ENCODE data around the gene DNAH17. TPM values are rescaled to one million over a fixed set of nuclear protein-coding genes. Genes with fewer than 3 reads are reported as not detected.

The DNAH17 gene
- total and polyA plus RNA-seq, 2 donors (not counting 3 experiments of a cell fraction or from before 2014, with no cell fraction given): not detected

DNA sequence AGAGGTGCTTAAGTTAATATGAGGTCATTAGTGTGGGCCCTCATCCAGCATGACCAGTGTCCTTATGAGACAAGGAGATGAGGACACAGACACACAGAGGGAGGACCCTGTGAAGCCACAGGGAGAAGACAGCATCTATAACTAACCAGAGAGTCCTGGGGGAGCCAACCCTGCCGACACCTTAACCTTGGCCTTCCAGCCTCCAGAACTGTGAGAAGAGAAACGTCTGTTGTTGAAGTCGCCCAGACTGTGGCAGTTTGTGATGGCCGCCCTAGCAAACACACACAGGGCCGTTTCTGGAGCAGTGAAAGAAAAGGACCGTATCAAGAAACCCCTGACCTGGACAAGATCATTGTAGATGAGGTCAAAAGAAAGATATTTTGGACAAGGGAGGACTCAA, 26.7 kb downstream of the DNAH17 start:
- ChIA-PET POLR2A (no interaction called here), CTCF (no interaction called here)
- H3K4me2 ChIP-seq (ENCODE audit: insufficient read depth, low read length): no peak overlapping the region
- no peaks in the 10 kb centered on the region for H3K4me1 ChIP-seq (ENCODE audit: control insufficient read depth, extremely low read depth, insufficient read depth, low read length)
- no peak for TF ChIP-seq FOS (IDR thresholded peaks at IDR 0.05; ENCODE audit: borderline replicate concordance, insufficient read depth, low read length)
- no peak for TF ChIP-seq JUN (IDR thresholded peaks at IDR 0.05; ENCODE audit: borderline replicate concordance, insufficient read depth, insufficient read length, low read depth)
- no peak for TF ChIP-seq GATA2 (IDR thresholded peaks at IDR 0.05; ENCODE audit: insufficient read depth, insufficient read length, low read depth, low read length)
- TF ChIP-seq MYC (IDR thresholded peaks at IDR 0.05; ENCODE audit: low read depth, low read length): no peak
- no peak for TF ChIP-seq EZH2 (IDR thresholded peaks at IDR 0.05; ENCODE audit: borderline replicate concordance, low read depth, low read length, severe bottlenecking)
- TF ChIP-seq POLR2AphosphoS5 (IDR thresholded peaks at IDR 0.05; ENCODE audit: insufficient read depth, low read depth, low read length): no peak
- TF ChIP-seq, protein P1, sequence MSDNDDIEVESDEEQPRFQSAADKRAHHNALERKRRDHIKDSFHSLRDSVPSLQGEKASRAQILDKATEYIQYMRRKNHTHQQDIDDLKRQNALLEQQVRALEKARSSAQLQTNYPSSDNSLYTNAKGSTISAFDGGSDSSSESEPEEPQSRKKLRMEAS (IDR thresholded peaks at IDR 0.05; ENCODE audit: insufficient read depth, insufficient read length): no peak
- TF ChIP-seq POLR2A (IDR thresholded peaks at IDR 0.05; ENCODE audit: low read depth, low read length): no peak
- TF ChIP-seq, protein P2, sequence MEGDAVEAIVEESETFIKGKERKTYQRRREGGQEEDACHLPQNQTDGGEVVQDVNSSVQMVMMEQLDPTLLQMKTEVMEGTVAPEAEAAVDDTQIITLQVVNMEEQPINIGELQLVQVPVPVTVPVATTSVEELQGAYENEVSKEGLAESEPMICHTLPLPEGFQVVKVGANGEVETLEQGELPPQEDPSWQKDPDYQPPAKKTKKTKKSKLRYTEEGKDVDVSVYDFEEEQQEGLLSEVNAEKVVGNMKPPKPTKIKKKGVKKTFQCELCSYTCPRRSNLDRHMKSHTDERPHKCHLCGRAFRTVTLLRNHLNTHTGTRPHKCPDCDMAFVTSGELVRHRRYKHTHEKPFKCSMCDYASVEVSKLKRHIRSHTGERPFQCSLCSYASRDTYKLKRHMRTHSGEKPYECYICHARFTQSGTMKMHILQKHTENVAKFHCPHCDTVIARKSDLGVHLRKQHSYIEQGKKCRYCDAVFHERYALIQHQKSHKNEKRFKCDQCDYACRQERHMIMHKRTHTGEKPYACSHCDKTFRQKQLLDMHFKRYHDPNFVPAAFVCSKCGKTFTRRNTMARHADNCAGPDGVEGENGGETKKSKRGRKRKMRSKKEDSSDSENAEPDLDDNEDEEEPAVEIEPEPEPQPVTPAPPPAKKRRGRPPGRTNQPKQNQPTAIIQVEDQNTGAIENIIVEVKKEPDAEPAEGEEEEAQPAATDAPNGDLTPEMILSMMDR (IDR thresholded peaks at IDR 0.05; ENCODE audit: extremely low read depth in 1 of 2, insufficient read depth in 1 of 2, low read depth in 1 of 2, low read length in 2 of 2): no peak
- H3K36me3 ChIP-seq (ENCODE audit: control insufficient read depth in 2 of 2, extremely low read depth in 1 of 2, insufficient read depth in 2 of 2, low read length in 2 of 2): no peaks in the 10 kb centered on the region
- H3K79me2 ChIP-seq (ENCODE audit: control insufficient read depth, insufficient read depth, low read length): no peaks in the 10 kb centered on the region
- no TSS peak for BruUV-seq (replicated peaks)
- H3K9me1 ChIP-seq (replicated peaks; ENCODE audit: control insufficient read depth, extremely low read depth, insufficient read depth, low read length): no peaks in the 10 kb centered on the region
- H3K27ac ChIP-seq (ENCODE audit: insufficient read depth, low read depth, low read length): no peak overlapping the region
- intact Hi-C loops (cut with micrococcal nuclease) (no loop called here), dilution Hi-C loops (cut with MboI; ENCODE audit: extremely low pct_ligation_motif_present, low sequenced_read_pairs) (no loop called here)
- H3K9me3 ChIP-seq (replicated peaks; ENCODE audit: control insufficient read depth, insufficient read depth, low read length): no peaks in the 10 kb centered on the region
- no peak for FAIRE-seq
- DNase-seq (ENCODE audit: low read depth, low spot score): no peak
- no peak overlapping the region for H3K4me3 ChIP-seq (replicated peaks in 1 of 3; ENCODE audit: insufficient read depth in 1 of 3, low read depth in 1 of 3, low read length in 3 of 3)
- no peak overlapping the region for H3K9ac ChIP-seq (replicated peaks; ENCODE audit: extremely low read depth, insufficient read depth, low read length)
- no peaks in the 10 kb centered on the region for H3K27me3 ChIP-seq (ENCODE audit: control insufficient read depth in 2 of 2, insufficient read depth in 2 of 2, low read length in 2 of 2)
- no peak overlapping the region for H2AFZ ChIP-seq (ENCODE audit: low read depth, low read length)
- H4K20me1 ChIP-seq (replicated peaks; ENCODE audit: control insufficient read depth, extremely low read depth, insufficient read depth, low read length): no peaks in the 10 kb centered on the region

All from endothelial cell of umbilical vein (primary cell).